ENCODE measurements around the gene LEF1.

The LEF1 gene

GRCh38 chr4:108107729-108108382, 60.9 kb downstream of the LEF1 start:
- no peak for DNase-seq

GRCh38 chr4:108107101-108107500, 61.6 kb downstream of the LEF1 start:
- DNase-seq: no peak

GRCh38 chr4:108106186-108106585, 62.5 kb downstream of the LEF1 start:
- no peak for DNase-seq

GRCh38 chr4:108103099-108103862, 65.5 kb downstream of the LEF1 start:
- no peak for DNase-seq

GRCh38 chr4:108100827-108101226, 67.9 kb downstream of the LEF1 start:
- DNase-seq: no peak

- no peak for DNase-seq
These were observed 68.9 kb downstream of the LEF1 start for GRCh38 chr4:108099838-108100237.

- no peak for DNase-seq
These were observed 70.7 kb downstream of the LEF1 start for GRCh38 chr4:108097990-108098553.

- no peak for DNase-seq
These were observed 73.7 kb downstream of the LEF1 start for GRCh38 chr4:108094923-108095482.

- DNase-seq: no peak
These were observed 74.6 kb downstream of the LEF1 start for GRCh38 chr4:108094131-108094530.

- no peak for DNase-seq
These were observed 76.4 kb downstream of the LEF1 start for GRCh38 chr4:108092288-108092687.

- no peak for DNase-seq
These were observed 81.3 kb downstream of the LEF1 start for GRCh38 chr4:108087293-108087967.

GRCh38 chr4:108081256-108081655, 87.5 kb downstream of the LEF1 start:
- DNase-seq: no peak

- DNase-seq: no peak
These were observed 88.0 kb downstream of the LEF1 start for GRCh38 chr4:108080747-108081146.

GRCh38 chr4:108078024-108078733, 90.6 kb downstream of the LEF1 start:
- DNase-seq: no peak

GRCh38 chr4:108072300-108072699, 96.4 kb downstream of the LEF1 start:
- no peak for DNase-seq

GRCh38 chr4:108070775-108071174, 98.0 kb downstream of the LEF1 start:
- DNase-seq: no peak

GRCh38 chr4:108068442-108068841, 100.3 kb downstream of the LEF1 start:
- DNase-seq: no peak

- no peak for DNase-seq
These were observed 107.9 kb downstream of the LEF1 start for GRCh38 chr4:108060686-108061321.

GRCh38 chr4:108060164-108060563, 108.6 kb downstream of the LEF1 start:
- DNase-seq: no peak

- peak; percentile 52 for DNase-seq
These were observed 109.9 kb downstream of the LEF1 start for GRCh38 chr4:108058685-108059440.

GRCh38 chr4:108056418-108056817, 112.3 kb downstream of the LEF1 start:
- no peak for DNase-seq

All from T1000 (cell line).